RPMI8226 (cell line): ENCODE data around the gene CRTC1.
"Not testable (repeated sequence)": the region's sequence is repeated elsewhere in the genome, so short reads cannot be mapped to it uniquely, and the experiment has no call there.

Source experiments
- DNase-seq: peaks from one replicate; pipeline ENCODE4 v3.0.0-alpha.2; 2015

CRTC1 gene

GRCh38 chr19:18669883-18670282 lies 13.6 kb upstream of the CRTC1 start:
- DNase-seq, result no peak

- DNase-seq, result no peak
Measured at GRCh38 chr19:18670312-18670711, 13.2 kb upstream of the CRTC1 start.

- DNase-seq, result no peak
Measured at GRCh38 chr19:18671303-18672043, 12.0 kb upstream of the CRTC1 start.

- no peak for DNase-seq
Measured at GRCh38 chr19:18672044-18672451, 11.4 kb upstream of the CRTC1 start.

GRCh38 chr19:18672606-18673337 lies 10.7 kb upstream of the CRTC1 start:
- no peak for DNase-seq

- DNase-seq, result peak; percentile 41
Measured at GRCh38 chr19:18674616-18675015, 8.9 kb upstream of the CRTC1 start.

GRCh38 chr19:18675779-18676178 lies 7.7 kb upstream of the CRTC1 start:
- DNase-seq, result peak; percentile 25

GRCh38 chr19:18676692-18677091 lies 6.8 kb upstream of the CRTC1 start:
- no peak for DNase-seq

- DNase-seq, result no peak
Measured at GRCh38 chr19:18677156-18677555, 6.3 kb upstream of the CRTC1 start.

- DNase-seq, result not testable (repeated sequence)
Measured at GRCh38 chr19:18680148-18680547, 3.3 kb upstream of the CRTC1 start.

- no peak for DNase-seq
Measured at GRCh38 chr19:18682807-18683108, 722 bp upstream of the CRTC1 start.

GRCh38 chr19:18683958-18684641 lies 620 bp downstream of the CRTC1 start:
- DNase-seq, result peak; percentile 37

- DNase-seq, result no peak
Measured at GRCh38 chr19:18684642-18684993, 1.1 kb downstream of the CRTC1 start.

GRCh38 chr19:18685597-18686190 lies 2.2 kb downstream of the CRTC1 start:
- no peak for DNase-seq

GRCh38 chr19:18687740-18688465 lies 4.4 kb downstream of the CRTC1 start:
- DNase-seq, result no peak

GRCh38 chr19:18696023-18696422 lies 12.5 kb downstream of the CRTC1 start:
- no peak for DNase-seq

- DNase-seq, result peak; percentile 93
Measured at GRCh38 chr19:18697680-18698079, 14.2 kb downstream of the CRTC1 start.

- DNase-seq, result peak; percentile 58
Measured at GRCh38 chr19:18698321-18699167, 15.1 kb downstream of the CRTC1 start.

GRCh38 chr19:18699403-18700054 lies 16.0 kb downstream of the CRTC1 start:
- DNase-seq, result peak; percentile 78

- DNase-seq, result peak; percentile 90
Measured at GRCh38 chr19:18700501-18701249, 17.2 kb downstream of the CRTC1 start.

GRCh38 chr19:18701250-18701608 lies 17.7 kb downstream of the CRTC1 start:
- DNase-seq, result peak; percentile 84
